ENCODE measurements around the gene CDHR2.

The CDHR2 gene

GRCh38 chr5:176620333-176620981 lies 71.3 kb downstream of the CDHR2 start:
- no peak for DNase-seq (ENCODE audit: low read depth)

DNA sequence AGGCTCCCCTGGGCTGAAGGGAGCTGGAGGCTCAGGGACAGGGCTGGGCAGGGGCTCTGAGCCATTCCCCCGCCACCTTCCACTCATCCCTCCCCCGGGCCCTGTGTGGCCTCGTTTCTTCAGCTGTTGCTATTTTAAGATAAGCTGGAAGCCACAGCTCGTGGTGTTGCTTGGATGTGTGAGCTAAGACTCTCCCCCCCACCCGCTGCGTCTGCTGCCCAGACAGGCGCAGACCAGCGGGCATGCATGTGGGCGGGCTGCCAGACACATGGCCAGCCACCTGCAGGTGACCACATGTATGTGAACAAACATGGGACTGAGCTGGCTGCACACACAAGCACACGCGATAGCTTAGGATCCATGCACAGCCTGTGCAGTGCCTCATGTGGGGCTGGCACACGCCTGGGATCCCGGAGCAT lies 72.5 kb downstream of the CDHR2 start:
- no peak for DNase-seq (ENCODE audit: low read depth)

- no peak for DNase-seq (ENCODE audit: low read depth)
Measured at GRCh38 chr5:176624142-176624541, 75.0 kb downstream of the CDHR2 start.

- DNase-seq (ENCODE audit: low read depth) = no peak
Measured at GRCh38 chr5:176624938-176625337, 75.8 kb downstream of the CDHR2 start.

- DNase-seq (ENCODE audit: low read depth) = no peak
Measured at GRCh38 chr5:176625512-176625911, 76.4 kb downstream of the CDHR2 start.

- DNase-seq (ENCODE audit: low read depth) = no peak
Measured at GRCh38 chr5:176625966-176626875, 77.1 kb downstream of the CDHR2 start.

DNA sequence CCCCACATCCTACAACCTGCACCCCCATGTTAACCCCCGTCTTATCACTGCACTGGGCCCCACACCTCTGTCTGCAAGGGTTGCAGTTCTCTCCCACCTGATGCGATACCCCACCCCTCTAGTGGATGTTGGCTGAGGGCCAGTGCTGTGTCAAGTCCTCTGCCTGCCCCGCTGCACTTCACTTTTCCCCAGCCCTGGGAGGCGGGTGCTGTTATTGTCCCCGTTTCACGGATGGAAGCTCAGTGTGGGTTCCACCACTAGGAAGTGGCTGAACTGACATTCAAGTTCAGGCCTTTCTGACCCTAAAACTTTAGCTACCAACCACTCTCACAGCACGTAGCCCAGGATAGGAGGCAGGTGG lies 77.7 kb downstream of the CDHR2 start:
- DNase-seq (ENCODE audit: low read depth) = no peak

- no peak for DNase-seq (ENCODE audit: low read depth)
Measured at GRCh38 chr5:176627582-176627981, 78.4 kb downstream of the CDHR2 start.

DNA sequence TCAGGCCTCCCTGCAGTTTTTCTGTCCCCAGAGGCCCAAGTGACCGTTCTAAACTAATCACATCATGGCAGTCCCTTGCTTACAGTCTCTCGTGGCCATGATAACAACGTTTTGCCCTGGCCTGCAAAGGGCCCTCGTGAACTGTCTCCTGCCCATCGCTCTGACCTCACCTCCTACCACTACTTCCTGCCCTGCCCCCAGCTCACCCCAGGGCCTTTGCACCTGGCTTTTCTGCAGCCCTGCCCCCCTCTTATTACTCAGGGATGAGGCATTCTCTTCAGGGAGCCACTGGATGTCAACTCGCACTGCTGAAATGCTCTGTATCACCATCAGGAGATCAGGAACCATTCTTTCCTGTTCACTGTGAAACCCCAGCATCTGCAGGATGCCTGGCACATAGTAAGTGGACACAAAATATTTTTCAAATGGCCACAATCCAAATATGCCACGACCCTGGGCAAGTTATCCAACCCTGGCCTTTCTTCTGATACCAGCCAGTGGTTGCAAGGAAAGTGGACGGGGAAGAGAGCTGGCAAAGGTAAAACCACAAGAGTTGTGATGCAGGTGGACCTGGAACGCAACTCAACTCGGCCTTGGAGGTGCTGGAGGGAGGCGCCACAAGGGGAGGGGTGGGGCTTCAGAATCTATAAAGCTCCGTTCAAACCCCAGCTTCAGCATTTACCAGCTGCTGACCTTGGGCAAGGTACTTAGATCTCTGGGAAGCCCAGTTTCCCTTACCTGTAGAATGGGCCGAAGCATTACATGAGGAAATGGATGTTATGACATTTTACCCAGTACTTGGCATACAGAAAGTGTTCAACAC lies 79.5 kb downstream of the CDHR2 start:
- no peak for DNase-seq (ENCODE audit: low read depth)

DNA sequence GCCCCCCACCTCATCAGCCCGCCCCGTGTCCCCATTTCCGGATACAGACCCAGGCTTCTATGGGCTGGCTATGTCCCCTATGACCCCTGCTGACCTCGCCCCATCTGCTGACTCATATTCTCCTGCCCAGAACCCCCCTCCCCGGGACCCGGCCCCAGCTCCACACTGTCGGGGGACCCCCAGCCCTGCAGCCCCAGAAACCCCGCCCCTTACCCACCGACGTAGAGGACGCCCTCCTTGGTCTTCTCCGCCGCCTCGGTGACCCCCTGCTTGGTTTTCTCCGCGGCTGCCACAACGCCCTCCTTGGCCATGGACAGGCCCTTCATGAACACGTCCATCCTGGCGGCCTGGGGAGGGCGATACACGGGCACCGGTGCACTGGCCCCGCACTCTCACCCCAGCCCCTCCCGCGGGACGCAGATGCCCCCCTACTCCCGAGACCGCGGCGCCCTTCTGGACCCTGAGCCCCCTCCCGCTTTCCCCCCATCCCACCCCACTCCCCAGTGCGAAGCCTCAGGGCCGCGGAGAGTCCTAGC lies 80.2 kb downstream of the CDHR2 start:
- no peak for DNase-seq (ENCODE audit: low read depth)

- no peak for DNase-seq (ENCODE audit: low read depth)
Measured at GRCh38 chr5:176629853-176630680, 80.9 kb downstream of the CDHR2 start, which contains the start of the genes EIF4E1B and SNCB. EIF4E1B (plus strand) TSS chr5:176630675; CDS start chr5:176642788, 12,113 bp downstream. SNCB (minus strand) TSS chr5:176630534; CDS start chr5:176629654, 880 bp downstream.

DNA sequence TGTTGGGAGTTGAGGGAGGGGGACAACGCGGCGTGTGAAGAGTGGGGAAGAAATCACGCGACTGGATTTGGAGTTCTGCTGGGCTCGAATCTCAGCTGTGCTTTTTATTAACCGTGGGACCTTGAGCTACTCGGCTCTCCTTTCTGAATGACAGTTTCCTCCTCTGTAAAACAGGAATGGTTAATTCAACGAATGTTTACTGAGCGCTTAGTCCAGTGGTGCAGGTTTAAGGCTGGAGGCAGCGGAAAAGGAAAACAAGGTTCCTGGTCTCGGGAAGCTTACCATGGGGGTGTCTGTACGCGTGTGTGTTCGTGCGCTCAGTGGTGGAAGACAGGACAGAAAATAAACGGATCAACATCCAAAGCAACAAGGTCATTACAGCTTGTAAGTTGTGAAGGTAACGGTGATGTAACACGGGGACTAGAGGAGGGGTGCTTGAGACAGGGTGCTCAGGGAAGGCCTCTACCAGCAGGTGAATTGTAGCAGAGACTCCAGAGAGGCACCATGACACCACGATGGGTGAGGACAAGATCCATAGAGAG lies 81.6 kb downstream of the CDHR2 start:
- no peak for DNase-seq (ENCODE audit: low read depth)

DNA sequence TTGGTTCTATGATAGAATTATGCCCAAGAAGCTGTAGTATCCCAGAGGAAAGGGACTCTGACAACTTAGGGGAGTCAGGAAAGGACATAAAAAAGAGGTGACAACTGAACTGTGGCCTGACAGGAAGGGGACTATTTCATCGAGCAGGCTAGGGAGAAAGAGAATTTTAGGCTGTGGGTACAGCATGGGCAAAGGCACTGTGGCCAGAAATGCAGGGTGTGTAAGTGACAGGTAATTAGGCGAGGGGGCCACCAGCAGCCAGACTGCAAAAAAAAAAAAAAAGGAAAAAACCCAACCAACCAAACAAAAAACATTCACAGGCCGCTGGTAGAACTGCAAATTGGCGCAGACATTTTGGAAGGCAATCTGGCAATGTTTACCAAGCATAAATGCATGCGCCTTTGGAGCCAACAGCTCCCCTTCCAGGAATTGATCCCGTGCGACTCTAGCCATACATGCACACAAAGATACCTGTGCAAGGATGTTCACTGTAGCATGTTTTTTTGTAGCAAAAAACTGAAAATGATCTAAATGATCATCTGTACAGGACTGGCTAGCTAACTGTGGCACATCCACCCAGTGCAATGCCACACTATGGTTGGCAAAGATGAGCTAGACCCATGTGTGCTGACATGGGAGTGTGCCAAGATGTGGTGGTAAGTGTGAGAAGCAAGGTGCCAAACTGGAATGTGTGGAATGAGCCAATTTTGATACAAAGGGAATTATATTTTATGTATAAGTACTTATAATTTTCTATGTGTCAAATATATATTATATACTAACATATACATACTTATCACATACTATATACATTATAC lies 82.5 kb downstream of the CDHR2 start:
- DNase-seq (ENCODE audit: low read depth) = no peak

GRCh38 chr5:176632745-176633144 lies 83.6 kb downstream of the CDHR2 start:
- DNase-seq (ENCODE audit: low read depth) = no peak

DNA sequence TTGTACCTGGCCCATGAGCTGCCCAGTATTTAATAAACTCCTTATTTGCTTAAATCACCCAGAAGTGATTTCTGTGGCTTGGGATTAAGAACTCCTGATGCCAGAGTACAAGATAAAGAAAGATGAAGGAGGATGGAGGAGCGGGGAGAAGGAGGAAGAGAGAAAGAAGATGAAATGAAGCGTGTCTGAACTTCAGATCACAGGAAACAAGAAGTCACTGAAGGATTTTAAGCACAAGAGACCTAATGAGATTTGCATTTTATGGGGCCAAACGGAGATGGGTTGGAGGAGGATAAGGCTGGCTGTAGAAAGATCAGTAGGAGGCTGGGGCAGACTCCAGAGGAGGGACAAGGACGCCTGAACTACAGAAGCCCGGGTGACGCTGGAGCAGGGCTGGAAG lies 84.5 kb downstream of the CDHR2 start:
- no peak for DNase-seq (ENCODE audit: low read depth)

- no peak for DNase-seq (ENCODE audit: low read depth)
Measured at GRCh38 chr5:176636426-176636825, 87.3 kb downstream of the CDHR2 start.

GRCh38 chr5:176637556-176637955 lies 88.4 kb downstream of the CDHR2 start:
- DNase-seq (ENCODE audit: low read depth) = no peak

- no peak for DNase-seq (ENCODE audit: low read depth)
Measured at GRCh38 chr5:176638437-176638836, 89.3 kb downstream of the CDHR2 start.

- DNase-seq (ENCODE audit: low read depth) = no peak
Measured at GRCh38 chr5:176639208-176639607, 90.1 kb downstream of the CDHR2 start.

DNA sequence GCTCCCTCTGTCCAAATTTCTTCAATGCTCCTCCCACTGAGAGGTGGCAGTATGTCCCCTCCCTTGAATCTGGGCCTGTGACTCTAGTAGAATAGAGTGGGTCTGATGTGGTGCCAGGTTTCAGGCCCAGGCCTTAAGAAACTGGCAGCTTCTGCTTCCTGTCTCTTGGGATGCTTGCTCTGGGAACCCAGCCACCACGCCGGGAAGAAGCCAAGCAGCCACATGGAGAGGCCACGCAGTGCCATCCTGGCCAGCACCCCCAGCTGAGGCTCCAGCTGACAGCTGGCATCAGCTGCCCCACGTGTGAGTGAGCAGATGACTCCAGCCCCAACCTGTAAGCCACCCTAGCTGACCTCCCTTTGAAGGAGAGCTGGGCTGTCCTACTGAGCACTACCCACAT lies 90.8 kb downstream of the CDHR2 start:
- no peak for DNase-seq (ENCODE audit: low read depth)

Measured in HS-27A (cell line).